Measurements from ENCODE around the gene TMEM120B. TPM values are rescaled to one million over a fixed set of nuclear protein-coding genes. Genes with fewer than 3 reads are reported as not detected.

TMEM120B gene
- total RNA-seq, 1 donor from 2014 or later, result 9.7 TPM

DNA sequence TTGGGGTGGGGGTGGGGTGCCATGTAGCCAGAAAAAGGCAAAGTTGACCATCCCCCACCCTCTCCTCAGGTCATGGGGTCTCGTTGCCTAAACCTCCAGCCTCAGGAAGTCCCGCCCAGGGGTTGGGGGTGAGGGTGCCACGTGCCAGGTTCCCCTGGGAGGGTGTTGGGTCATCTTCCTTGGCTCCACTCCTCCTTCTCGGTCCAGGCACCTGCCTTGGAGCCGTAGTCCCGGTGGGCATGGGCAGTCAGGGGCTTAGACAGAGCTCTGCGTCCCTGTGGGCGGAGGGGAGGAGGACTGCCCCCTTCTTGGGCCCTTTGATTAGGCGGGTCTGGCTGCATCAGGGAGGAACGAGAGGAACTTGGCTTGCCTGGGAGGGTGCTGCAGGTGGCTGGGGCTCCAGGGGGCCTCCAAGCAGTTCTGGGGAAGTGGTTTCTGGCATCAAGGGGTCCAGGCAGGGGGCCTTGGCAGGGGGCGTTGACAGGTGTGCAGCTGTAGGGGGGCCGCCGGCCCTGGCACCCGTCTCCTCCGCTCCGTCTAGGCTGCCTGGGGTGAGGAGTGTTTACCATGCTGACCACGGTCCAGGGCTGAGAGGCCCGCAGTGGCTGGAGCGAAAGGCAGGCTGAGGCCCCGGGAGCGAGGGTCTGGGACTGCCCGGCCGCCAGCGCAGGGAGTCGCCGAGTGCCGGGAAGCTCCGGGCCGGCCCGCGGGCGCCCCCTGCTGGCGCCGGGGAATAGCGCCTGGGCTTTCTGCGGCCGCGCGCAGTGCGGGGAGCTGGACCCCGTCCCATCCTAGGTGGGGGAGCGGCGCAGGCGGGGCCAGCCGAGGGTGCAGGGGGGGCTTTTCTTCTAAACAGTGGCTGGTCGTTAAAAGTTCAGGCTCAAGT lies 99.1 kb downstream of the TMEM120B start:
- no peaks in the 10 kb centered on the region for H3K27me3 ChIP-seq
- H3K36me3 ChIP-seq, result peaks cover 56 to 62% of the 10 kb centered on the region in 2 donors
- no peaks in the 10 kb centered on the region for H3K9me3 ChIP-seq
- intact Hi-C loops (cut with DNase I), result loop anchor here (1.0 to 2.0 kb wide), 4 partner anchors 17 to 115 kb away; partner anchors contain the start of gene PSMD9
- peaks cover 24 to 40% of the 10 kb centered on the region in 2 donors for H3K4me1 ChIP-seq
- peak overlapping the region; percentile 63 to 69 for H3K4me3 ChIP-seq
- peak overlapping the region; percentile 66 to 80 for H3K27ac ChIP-seq
- peak in 1 of 2 donors; percentile 68 for DNase-seq (ENCODE audit: low spot score in 2 of 2)
- TF ChIP-seq, protein P1, sequence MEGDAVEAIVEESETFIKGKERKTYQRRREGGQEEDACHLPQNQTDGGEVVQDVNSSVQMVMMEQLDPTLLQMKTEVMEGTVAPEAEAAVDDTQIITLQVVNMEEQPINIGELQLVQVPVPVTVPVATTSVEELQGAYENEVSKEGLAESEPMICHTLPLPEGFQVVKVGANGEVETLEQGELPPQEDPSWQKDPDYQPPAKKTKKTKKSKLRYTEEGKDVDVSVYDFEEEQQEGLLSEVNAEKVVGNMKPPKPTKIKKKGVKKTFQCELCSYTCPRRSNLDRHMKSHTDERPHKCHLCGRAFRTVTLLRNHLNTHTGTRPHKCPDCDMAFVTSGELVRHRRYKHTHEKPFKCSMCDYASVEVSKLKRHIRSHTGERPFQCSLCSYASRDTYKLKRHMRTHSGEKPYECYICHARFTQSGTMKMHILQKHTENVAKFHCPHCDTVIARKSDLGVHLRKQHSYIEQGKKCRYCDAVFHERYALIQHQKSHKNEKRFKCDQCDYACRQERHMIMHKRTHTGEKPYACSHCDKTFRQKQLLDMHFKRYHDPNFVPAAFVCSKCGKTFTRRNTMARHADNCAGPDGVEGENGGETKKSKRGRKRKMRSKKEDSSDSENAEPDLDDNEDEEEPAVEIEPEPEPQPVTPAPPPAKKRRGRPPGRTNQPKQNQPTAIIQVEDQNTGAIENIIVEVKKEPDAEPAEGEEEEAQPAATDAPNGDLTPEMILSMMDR (IDR thresholded peaks at IDR 0.05), result peak; percentile 93 to 99 (median 99)

GRCh38 chr12:121812320-121812871 lies 99.8 kb downstream of the TMEM120B start:
- Histone ChIP-seq H3K9me3 (no peaks in the 10 kb centered on the region), H3K4me3 (peak overlapping the region; percentile 63 to 69), H3K36me3 (peaks cover 63 to 68% of the 10 kb centered on the region in 2 donors), H3K4me1 (peaks cover 24 to 33% of the 10 kb centered on the region in 2 donors), H3K27me3 (no peaks in the 10 kb centered on the region), H3K27ac (peak overlapping the region in 1 of 2 donors; percentile 80)
- DNase-seq (ENCODE audit: low spot score in 2 of 2), result no peak
- TF ChIP-seq, protein P1 (IDR thresholded peaks at IDR 0.05), result no peak
- intact Hi-C loops (cut with DNase I), result loop anchor here (1.0 to 2.0 kb wide), 4 partner anchors 18 to 116 kb away; partner anchors contain the start of gene PSMD9

DNA sequence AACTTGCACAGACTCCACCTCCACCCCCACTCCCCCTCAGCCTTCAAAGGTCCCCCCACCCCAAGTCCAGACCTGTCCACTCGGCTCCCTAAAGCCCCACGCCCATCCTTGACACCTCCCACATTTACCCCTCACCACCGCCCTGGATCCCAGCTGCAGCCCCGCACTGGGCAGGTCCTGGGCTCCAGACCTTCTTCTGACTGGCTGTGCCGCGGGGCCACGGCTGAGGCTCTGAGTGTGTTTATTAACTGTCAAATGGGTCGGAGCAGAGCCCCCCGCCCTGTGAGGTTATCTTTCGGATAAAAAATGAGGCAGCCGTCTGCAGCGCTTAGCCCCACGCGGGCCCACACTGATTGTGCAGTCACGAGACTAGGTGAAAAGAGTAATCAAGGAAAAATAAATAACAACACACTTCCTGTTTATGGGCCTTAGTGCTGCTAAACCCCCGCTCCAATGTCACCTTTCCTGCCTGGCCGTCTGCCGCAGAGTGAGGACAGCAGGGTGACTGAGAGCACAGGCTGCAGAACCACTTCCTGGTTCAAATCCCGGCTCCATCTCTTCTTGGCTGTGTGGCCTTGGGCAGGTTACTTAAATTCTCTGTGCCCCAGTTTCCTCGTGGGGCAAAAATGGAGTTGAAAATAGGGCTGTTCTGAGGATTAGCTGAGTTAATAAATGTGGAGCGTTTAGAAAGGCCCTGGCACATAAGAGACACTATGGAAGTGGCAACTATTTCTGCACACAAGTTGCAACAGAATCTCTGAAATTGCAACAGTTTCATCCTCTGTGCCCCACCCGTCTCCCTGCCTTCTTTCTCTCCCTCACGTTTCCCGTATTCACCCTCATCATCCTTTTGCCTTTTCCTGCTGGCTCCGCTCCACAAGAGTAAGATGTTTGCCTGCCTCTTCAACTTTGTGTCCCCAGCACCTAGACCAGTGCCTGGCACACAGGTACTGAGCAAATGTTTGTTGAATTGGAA lies 100.7 kb downstream of the TMEM120B start:
- peak overlapping the region; percentile 63 to 69 for H3K4me3 ChIP-seq
- no peak for DNase-seq (ENCODE audit: low spot score in 2 of 2)
- no peaks in the 10 kb centered on the region for H3K27me3 ChIP-seq
- H3K4me1 ChIP-seq, result peaks cover 24 to 29% of the 10 kb centered on the region in 2 donors
- no peaks in the 10 kb centered on the region for H3K9me3 ChIP-seq
- peaks cover 67 to 72% of the 10 kb centered on the region in 2 donors for H3K36me3 ChIP-seq
- no peak overlapping the region for H3K27ac ChIP-seq
- TF ChIP-seq, protein P1 (IDR thresholded peaks at IDR 0.05), result no peak
- intact Hi-C loops (cut with DNase I), result loop anchor here (1.0 to 2.0 kb wide), 4 partner anchors 19 to 116 kb away; partner anchors contain the start of gene PSMD9

DNA sequence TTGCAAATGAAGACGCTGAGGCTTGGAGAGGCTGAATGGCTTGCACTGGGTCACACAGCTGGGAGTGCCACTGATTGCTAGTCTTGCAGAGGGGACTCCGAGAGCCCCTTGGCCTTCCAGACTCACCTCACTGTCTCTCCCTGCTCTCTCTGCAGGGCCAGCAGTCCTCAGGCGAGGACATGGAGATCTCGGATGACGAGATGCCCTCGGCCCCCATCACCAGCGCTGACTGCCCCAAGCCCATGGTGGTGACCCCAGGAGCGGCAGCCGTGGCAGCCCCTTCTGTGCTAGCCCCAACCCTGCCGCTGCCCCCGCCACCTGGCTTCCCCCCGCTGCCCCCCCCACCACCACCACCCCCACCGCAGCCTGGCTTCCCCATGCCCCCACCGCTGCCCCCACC lies 101.4 kb downstream of the TMEM120B start:
- TF ChIP-seq, protein P1 (IDR thresholded peaks at IDR 0.05), result no peak
- DNase-seq (ENCODE audit: low spot score in 2 of 2), result no peak
- H3K27me3 ChIP-seq, result no peaks in the 10 kb centered on the region
- intact Hi-C loops (cut with DNase I), result loop anchor here (2.0 kb wide), 2 partner anchors 75 to 117 kb away; partner anchors contain the start of gene PSMD9
- no peak overlapping the region for H3K27ac ChIP-seq
- H3K4me3 ChIP-seq, result no peak overlapping the region
- peaks cover 67 to 73% of the 10 kb centered on the region in 2 donors for H3K36me3 ChIP-seq
- peaks cover 24 to 29% of the 10 kb centered on the region in 2 donors for H3K4me1 ChIP-seq
- H3K9me3 ChIP-seq, result no peaks in the 10 kb centered on the region

All from ascending aorta (tissue), 2 donors.